Heart left ventricle (tissue), 16 donors: ENCODE data around the gene AAK1. TPM values are rescaled to one million over a fixed set of nuclear protein-coding genes. Genes with fewer than 3 reads are reported as not detected.

ENCODE experiments used
- ATAC-seq, 4 donors: fragments of 200-7000 bp; cut with Tn5 transposase; one replicate each; pipeline ENCODE4 v1.9.1; 2020 to 2022; ENCODE audit warnings: moderate library complexity in 4 of 4, mild to moderate bottlenecking in 3 of 4, moderate number of reproducible peaks in 1 of 4
- DNase-seq, 5 donors: peaks; one replicate each; pipeline ENCODE4 v3.0.0-alpha.2; 2020
- H3K27ac ChIP-seq, 12 donors: fragments of 200-600 bp; sonication (generic) in 4 of 12; one replicate each; pipeline versions ENCODE4 v1.5.0 to v1.8.0; 2016 to 2022; ENCODE audit warnings: mild to moderate bottlenecking in 2 of 12
- H3K27me3 ChIP-seq, 9 donors: fragments of 200-600 bp; sonication (generic) in 2 of 9; one replicate each; pipeline versions ENCODE4 v1.5.1 to v1.8.0; 2016 to 2022; ENCODE audit warnings: mild to moderate bottlenecking in 3 of 9
- H3K36me3 ChIP-seq, 9 donors: fragments of 200-600 bp; sonication (generic) in 2 of 9; one replicate each; pipeline versions ENCODE4 v1.5.0 to v1.8.0; 2018 to 2022; ENCODE audit warnings: mild to moderate bottlenecking in 2 of 9
- H3K4me1 ChIP-seq, 12 donors: fragments of 200-600 bp; sonication (generic) in 4 of 12; one replicate each; pipeline versions ENCODE4 v1.5.0 to v1.8.0; 2016 to 2022; ENCODE audit warnings: mild to moderate bottlenecking in 3 of 12
- H3K4me3 ChIP-seq, 12 donors: fragments of 200-600 bp; sonication (generic) in 4 of 12; one replicate each; pipeline versions ENCODE4 v1.5.0 to v1.8.0; 2017 to 2022; ENCODE audit warnings: mild to moderate bottlenecking in 9 of 12, moderate library complexity in 4 of 12
- H3K9me3 ChIP-seq, 12 donors: fragments of 200-600 bp; sonication (generic) in 4 of 12; one replicate each; pipeline versions ENCODE4 v1.5.0 to v1.8.0; 2016 to 2022; ENCODE audit warnings: mild to moderate bottlenecking in 1 of 12
- POLR2A ChIP-seq, 2 donors: fragments of 450-650 bp; IDR thresholded peaks; one replicate each; pipeline ENCODE4 v1.6.1; 2017; ENCODE audit warnings: antibody characterized with exemption in 2 of 2, mild to moderate bottlenecking in 2 of 2, moderate library complexity in 2 of 2
- WGBS, 4 donors: extraction: QIAGEN DNeasy Blood & Tissue Kit in 2 of 4; methylation state at CpG; one replicate each; pipeline versions ENCODE4 v1.1.5 to v1.1.7; 2013 to 2018; 5-methylcytosine and 5-hydroxymethylcytosine counted together
- intact Hi-C, 10 donors: fragments of 100-400 bp; cut with DNase I; formaldehyde crosslinking; loops; one replicate each; pipeline versions ENCODE4 v1.11.1 to v1.14.2; 2022
- polyA plus RNA-seq, 2 donors: library from polyadenylated mRNA; stranded (reverse); fragments of 200-250 nt; gene quantifications; one replicate each; pipeline ENCODE4 v1.2.3, GENCODE V29; 2013
- total RNA-seq, 9 donors: library from RNA; depleted of rRNA in 2 of 9; stranded (reverse); fragments of >200 nt in 2 of 9; fragmentation: NEBNext Ultra II Directional in 3 of 9; extraction: Animal tissue kit (Norgen Biotek cat#: 25700) in 3 of 9; gene quantifications; one replicate each; pipeline versions ENCODE4 v1.1.0 to v1.2.4, GENCODE V29; 2016 to 2023
- TF ChIP-seq, protein P1 (sequence below), 12 donors: fragments of 200-600 bp; sonication (generic) in 4 of 12; IDR thresholded peaks; one replicate each; pipeline versions ENCODE4 v1.5.0 to v1.8.0; 2018 to 2022; ENCODE audit warnings: antibody characterized with exemption in 12 of 12, mild to moderate bottlenecking in 5 of 12
- donor health status: ischemic (EF 13 %, LVEDD 7.1; RV severe dilation, severe dysfunction).
- donor health status: healthy with polysubstance abuse.
- donor health status: DM: no; HTN: yes; CAD: no.
- donor health status: DM: no; HTN: no; CAD: no.
- donor health status: ischemic (EF 25% LVEDD 6.9; RV normal size, moderate dysfunction).
- donor health status: ischemic (EF 25% LVEDD 5.7; RV mildly dilated, moderate dysfunction).
- donor health status: healthy.
- donor health status: DM: yes; HTN: yes; CAD: no.
- donor health status: ischemic (EF 35%, LVEDD 5.7; RV mildly dilated, moderate dysfunction).
- donor health status: nonischemic (EF 11% LVEDD 7.7; RV severe dilation, severe dysfunction).
- donor health status: DM: yes; HTN: yes; CAD: no.
- donor health status: PGD.
- donor health status: ischemic (EF 29% LVEDD 5.4; RV normal size, mild dysfunction).
- donor health status: nonischemic (EF 23%, LVEDD 6.1; RV moderate dilation, normal function).

Gene AAK1
- total and polyA plus RNA-seq, 11 donors, result 34.4 to 167 (median 122) TPM

DNA sequence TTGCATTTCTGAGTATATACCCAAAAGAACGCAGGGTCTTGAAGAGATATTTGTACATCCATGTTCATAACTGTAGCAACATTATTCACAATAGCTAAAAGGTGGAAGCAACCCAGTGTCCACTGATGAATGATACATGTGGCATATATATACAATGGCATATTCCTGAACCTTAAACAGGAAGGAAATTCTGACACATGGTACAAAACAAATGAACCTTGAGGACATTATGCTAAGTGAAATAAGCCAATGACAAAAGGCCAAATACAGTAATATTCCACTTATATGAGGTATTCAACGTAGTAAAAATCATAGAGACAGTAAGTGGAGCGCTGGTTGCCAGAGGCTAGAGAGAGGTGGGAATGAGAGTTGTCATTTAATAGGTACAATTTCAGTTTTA is 8.1 kb downstream of the AAK1 start:
- DNase-seq, result no peak
- 62 to 93% (median 81%) methylated on average over 3 of the region's 3 CpGs for WGBS, 4 donors
- H3K4me3 ChIP-seq, result no peak overlapping the region
- peaks cover 0 to 82% (median 50%) of the 10 kb centered on the region in 12 donors for H3K4me1 ChIP-seq
- H3K27ac ChIP-seq, result no peak overlapping the region
- ATAC-seq, result no peak
- TF ChIP-seq, protein P1, sequence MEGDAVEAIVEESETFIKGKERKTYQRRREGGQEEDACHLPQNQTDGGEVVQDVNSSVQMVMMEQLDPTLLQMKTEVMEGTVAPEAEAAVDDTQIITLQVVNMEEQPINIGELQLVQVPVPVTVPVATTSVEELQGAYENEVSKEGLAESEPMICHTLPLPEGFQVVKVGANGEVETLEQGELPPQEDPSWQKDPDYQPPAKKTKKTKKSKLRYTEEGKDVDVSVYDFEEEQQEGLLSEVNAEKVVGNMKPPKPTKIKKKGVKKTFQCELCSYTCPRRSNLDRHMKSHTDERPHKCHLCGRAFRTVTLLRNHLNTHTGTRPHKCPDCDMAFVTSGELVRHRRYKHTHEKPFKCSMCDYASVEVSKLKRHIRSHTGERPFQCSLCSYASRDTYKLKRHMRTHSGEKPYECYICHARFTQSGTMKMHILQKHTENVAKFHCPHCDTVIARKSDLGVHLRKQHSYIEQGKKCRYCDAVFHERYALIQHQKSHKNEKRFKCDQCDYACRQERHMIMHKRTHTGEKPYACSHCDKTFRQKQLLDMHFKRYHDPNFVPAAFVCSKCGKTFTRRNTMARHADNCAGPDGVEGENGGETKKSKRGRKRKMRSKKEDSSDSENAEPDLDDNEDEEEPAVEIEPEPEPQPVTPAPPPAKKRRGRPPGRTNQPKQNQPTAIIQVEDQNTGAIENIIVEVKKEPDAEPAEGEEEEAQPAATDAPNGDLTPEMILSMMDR (IDR thresholded peaks at IDR 0.05), result no peak
- no peak for TF ChIP-seq POLR2A (IDR thresholded peaks at IDR 0.05)
- intact Hi-C loops, result loop anchor here in 1 of 10 donors (10.0 kb wide), 1 partner anchor 71 kb away; no protein-coding TSS in a partner anchor
- no peaks in the 10 kb centered on the region for H3K27me3 ChIP-seq
- H3K9me3 ChIP-seq, result no peaks in the 10 kb centered on the region
- H3K36me3 ChIP-seq, result peaks cover 0 to 17% (median 0%) of the 10 kb centered on the region in 9 donors

DNA sequence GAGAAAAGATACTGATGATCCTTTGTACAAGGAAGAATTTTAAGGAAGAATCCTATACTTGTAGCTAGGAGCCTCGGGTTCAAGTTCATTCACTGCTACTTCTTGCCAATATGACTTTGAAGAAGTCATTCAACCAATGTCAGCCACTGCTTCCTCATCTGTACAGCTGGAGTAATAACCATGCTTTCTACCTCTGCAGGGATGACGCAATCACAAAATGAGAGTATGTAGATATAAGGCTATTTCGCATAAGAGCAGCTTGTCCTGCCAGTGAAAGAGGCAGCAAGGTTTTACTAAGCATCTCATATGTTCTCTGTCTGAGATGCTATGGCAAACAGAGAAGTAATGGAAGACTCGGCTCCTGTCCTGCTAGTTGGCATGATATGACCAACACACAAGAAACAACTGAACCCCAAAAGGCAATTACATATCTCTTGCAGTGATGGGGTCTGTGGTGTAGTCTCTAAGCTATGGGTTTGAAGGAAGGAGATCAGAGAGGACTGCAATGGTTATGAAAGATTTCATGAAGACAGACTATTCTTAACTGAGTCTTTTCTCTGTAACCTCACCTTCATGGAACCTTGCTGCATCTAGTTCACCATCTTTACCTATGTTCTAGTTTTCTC is 9.2 kb downstream of the AAK1 start:
- Histone ChIP-seq H3K36me3 (peaks cover 0 to 17% (median 0%) of the 10 kb centered on the region in 9 donors), H3K27me3 (no peaks in the 10 kb centered on the region), H3K9me3 (no peaks in the 10 kb centered on the region), H3K27ac (no peak overlapping the region), H3K4me3 (no peak overlapping the region), H3K4me1 (peaks cover 0 to 81% (median 46%) of the 10 kb centered on the region in 12 donors)
- WGBS, 4 donors, result 84 to 95% (median 89%) methylated on average over 4 of the region's 4 CpGs
- DNase-seq (no peak), ATAC-seq (no peak)
- no peak for TF ChIP-seq POLR2A (IDR thresholded peaks at IDR 0.05)
- TF ChIP-seq, protein P1 (IDR thresholded peaks at IDR 0.05), result no peak
- intact Hi-C loops, result loop anchor here in 1 of 10 donors (10.0 kb wide), 1 partner anchor 70 kb away; no protein-coding TSS in a partner anchor

DNA sequence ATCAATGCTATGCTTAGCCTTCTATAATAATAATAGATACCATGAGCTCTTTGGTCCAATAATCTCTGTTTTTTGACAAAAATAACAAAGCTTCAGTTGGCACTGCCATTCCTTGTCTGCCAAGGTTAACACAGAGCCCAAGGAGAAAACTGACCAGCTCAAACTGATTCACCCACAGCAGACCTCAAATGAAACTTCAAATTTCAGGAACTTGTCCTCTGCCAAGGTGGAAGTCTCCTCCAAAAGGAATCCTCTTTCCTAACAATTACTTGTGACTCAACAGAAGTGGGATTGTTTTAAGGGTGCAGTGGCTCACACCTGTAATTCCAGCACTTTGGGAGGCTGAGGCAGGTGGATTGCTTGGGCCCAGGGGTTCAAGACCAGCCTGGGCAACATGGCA is 12.1 kb downstream of the AAK1 start:
- intact Hi-C loops, result loop anchor here in 1 of 10 donors (10.0 kb wide), 1 partner anchor 67 kb away; no protein-coding TSS in a partner anchor
- Histone ChIP-seq H3K4me1 (peaks cover 4 to 81% (median 38%) of the 10 kb centered on the region in 12 donors), H3K27me3 (no peaks in the 10 kb centered on the region), H3K27ac (no peak overlapping the region), H3K36me3 (no peaks in the 10 kb centered on the region), H3K4me3 (no peak overlapping the region), H3K9me3 (no peaks in the 10 kb centered on the region)
- DNase-seq, result no peak
- no peak for ATAC-seq
- no peak for TF ChIP-seq POLR2A (IDR thresholded peaks at IDR 0.05)
- TF ChIP-seq, protein P1 (IDR thresholded peaks at IDR 0.05), result no peak

DNA sequence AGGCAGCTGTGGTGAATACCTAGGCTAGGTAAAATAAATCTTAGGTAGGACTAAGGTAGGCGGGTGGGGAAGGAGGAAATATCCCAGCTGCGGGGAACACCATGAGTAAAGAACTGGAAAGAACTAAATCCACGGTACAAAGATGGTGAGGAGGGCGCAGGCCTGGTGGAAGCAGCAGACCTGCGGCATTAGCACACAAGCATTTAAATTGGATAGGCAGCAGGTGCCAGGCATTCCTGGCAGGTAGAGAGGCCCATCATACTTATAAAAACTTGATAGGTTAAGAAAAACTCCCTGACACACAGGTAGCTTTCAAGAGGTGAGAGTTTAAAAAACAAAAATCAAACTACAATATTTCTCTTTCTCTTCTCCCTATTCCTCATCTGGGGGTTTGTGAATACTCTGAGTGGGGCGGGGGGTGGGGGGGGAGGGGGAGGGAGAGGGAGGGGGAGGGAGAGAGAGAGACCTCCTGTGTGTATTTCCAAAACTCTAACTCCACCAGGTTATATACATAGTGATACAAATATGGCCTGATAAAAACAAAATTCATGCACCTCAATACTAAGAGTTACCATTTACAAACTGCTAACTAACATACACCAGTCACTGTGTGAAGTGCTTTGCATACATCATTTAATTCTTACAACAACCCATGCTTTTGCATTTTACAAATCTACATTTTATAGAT is 13.5 kb downstream of the AAK1 start:
- no peak for ATAC-seq
- TF ChIP-seq, protein P1 (IDR thresholded peaks at IDR 0.05), result no peak
- no peak for TF ChIP-seq POLR2A (IDR thresholded peaks at IDR 0.05)

More for the DNA sequence above, 13.5 kb downstream of the AAK1 start:
- H3K4me1 ChIP-seq, result peaks cover 4 to 81% (median 38%) of the 10 kb centered on the region in 12 donors
- 89 to 97% (median 92%) methylated on average over 6 of the region's 6 CpGs for WGBS, 4 donors
- no peak for DNase-seq
- no peaks in the 10 kb centered on the region for H3K27me3 ChIP-seq
- intact Hi-C loops, result loop anchor here in 3 of 10 donors (5.0 to 10.0 kb wide), 3 partner anchors 55 to 73 kb away; no protein-coding TSS in a partner anchor
- no peak overlapping the region for H3K4me3 ChIP-seq
- H3K27ac ChIP-seq, result no peak overlapping the region
- no peaks in the 10 kb centered on the region for H3K36me3 ChIP-seq
- no peaks in the 10 kb centered on the region for H3K9me3 ChIP-seq
